B cell (primary cell): ENCODE measurements around the gene CCDC50.

ENCODE experiments used
- EZH2 ChIP-seq: IDR thresholded peaks from 2 replicates; pipeline ENCODE4 v1.6.1; 2012; ENCODE audit warnings: borderline replicate concordance, low read depth, mild to moderate bottlenecking, moderate library complexity, low read length; ENCODE audit not compliant: insufficient read depth, poor library complexity, severe bottlenecking
- TF ChIP-seq, protein P1 (sequence below): fragments of 200-600 bp; IDR thresholded peaks from one replicate; pipeline ENCODE4 v1.8.0; 2022; ENCODE audit warnings: antibody characterized with exemption, mild to moderate bottlenecking

DNA sequence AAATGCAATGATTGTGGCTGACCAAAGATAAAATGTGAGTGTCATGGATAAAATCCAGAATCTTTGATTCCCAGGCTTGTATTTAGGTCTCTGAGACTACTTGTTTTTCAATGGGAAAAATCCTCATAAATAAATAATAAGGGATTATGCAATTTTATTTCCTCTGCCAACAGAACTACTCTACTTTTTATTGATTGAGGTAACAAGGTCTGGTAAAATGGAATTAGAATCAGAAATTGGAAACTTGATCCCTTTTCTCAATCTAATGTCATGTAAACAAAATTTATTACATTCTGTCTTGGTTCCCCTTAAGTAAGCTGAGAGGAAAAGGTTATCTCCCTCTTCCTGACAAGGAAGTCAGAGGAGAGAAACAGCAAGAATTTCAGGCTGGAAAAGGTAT is 48.3 kb upstream of the CCDC50 start:
- TF ChIP-seq, protein P1, sequence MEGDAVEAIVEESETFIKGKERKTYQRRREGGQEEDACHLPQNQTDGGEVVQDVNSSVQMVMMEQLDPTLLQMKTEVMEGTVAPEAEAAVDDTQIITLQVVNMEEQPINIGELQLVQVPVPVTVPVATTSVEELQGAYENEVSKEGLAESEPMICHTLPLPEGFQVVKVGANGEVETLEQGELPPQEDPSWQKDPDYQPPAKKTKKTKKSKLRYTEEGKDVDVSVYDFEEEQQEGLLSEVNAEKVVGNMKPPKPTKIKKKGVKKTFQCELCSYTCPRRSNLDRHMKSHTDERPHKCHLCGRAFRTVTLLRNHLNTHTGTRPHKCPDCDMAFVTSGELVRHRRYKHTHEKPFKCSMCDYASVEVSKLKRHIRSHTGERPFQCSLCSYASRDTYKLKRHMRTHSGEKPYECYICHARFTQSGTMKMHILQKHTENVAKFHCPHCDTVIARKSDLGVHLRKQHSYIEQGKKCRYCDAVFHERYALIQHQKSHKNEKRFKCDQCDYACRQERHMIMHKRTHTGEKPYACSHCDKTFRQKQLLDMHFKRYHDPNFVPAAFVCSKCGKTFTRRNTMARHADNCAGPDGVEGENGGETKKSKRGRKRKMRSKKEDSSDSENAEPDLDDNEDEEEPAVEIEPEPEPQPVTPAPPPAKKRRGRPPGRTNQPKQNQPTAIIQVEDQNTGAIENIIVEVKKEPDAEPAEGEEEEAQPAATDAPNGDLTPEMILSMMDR: no peak
- no peak for TF ChIP-seq EZH2
